ENCODE results near the gene RXRA.

The RXRA gene

DNA sequence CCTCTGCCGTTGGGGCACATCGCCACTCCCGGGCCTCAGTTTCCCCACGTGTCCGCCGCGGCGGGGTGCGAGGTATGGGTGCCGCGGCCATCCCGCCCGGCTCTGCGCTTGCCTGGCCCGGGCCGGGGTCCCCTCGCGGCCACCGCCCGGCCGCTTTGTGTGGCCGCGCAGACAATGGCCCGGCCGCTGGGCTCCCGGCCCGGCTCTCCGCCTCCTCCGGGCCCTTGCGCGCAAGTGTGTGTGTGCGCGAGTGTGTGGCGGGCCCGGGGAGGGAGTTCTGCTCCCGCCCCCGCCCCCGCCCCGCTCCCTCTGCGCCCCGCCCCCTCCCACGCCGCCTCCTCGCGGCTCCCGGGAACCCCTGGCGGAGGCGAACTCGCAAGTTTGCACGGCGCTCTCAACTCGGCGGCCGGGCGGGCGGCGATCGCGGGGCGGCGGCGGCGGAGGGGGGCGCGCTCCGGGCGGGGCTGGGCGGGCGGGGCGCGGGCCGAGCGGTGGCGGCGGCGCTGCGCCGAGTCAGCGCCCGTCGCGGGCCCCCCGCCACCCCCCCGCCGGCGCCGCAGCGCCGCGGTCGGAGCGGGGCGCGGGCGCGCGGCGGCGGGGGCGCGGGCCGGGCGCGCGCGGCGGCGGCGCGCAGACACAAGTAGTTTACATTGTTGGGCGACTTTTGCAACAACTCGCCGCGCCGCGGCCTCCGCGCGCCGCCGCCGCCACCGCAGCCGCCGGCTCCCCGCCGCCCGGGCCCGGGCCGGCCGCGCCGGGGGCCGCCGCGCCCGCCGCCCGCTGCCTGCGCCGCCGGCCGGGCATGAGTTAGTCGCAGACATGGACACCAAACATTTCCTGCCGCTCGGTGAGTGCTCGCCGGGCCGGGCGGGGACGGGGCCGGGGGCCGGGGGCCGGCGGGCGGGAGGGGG, at the start of gene RXRA:
TSS of gene RXRA (plus strand) at position 643 of the 911 bp plus-strand sequence. CDS start at position 820, 177 bp downstream.
- peak; percentile 81 for DNase-seq

DNA sequence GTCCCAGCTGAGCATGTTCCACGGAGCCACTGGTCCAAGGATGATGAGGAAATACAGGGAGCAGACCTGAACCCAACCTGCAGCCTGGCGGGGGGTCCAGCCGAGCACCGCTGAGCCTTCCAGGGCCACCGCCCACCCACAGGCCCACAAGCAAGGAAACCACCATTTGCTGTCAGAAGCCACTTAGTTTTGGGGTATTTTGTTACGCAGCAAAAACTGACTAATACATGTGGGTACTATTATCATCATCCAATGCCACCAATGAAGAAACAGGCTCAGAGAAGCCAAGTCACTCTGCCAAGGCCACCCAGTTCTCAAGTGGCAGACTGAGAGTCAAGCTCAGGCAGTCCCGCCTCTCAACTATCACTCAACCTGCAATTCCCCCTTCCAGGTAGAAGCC, 48.0 kb upstream of the RXRA start:
- no peak for DNase-seq

DNA sequence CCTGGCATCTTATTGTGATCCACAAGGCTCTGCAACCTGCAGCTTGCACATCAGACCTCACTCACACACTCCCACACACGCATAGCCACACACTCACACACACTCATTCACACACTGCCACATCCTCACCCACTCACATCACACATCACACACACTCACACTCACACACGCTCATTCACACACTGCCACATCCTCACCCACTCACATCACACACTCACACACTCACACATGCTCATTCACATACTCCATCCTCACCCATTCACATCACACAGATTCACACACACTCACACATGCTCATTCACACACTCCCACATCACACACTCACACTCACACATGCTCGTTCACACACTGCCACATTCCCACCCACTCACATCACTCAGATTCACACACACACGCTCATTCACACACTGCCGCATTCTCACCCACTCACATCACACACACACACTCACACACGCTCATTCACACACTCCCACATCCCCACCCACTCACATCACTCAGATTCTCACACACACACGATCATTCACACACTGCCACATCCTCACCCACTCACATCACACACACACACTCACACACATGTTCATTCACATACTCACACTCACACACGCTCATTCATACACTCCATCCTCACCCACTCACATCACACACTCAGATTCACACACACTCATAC, 47.1 kb upstream of the RXRA start:
- DNase-seq = no peak

DNA sequence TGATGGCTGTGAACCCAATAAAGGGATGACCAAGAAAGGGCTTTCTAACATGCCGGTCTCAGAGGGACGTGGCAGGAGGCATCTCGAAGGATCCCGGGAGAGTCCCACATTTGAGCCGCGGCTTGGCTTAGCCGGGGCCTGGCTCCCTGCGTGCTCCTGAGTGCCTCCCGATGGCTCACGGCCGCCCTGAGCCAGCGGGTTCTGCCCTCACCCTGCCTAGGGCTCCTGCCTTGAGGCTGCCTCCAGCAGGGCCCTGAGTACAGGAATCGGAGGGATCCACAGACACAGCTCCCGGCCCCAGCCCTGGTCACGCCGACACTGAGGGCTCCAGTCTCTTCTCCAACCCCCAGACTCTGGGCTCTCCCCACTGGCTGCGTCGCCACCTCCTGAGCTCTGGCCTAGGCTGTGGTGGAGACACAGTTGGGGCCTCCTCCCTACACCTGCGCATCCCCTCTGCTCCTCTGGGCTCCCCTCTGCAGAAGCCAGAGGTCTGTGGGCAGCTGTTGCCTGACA, 44.1 kb upstream of the RXRA start:
- no peak for DNase-seq

DNA sequence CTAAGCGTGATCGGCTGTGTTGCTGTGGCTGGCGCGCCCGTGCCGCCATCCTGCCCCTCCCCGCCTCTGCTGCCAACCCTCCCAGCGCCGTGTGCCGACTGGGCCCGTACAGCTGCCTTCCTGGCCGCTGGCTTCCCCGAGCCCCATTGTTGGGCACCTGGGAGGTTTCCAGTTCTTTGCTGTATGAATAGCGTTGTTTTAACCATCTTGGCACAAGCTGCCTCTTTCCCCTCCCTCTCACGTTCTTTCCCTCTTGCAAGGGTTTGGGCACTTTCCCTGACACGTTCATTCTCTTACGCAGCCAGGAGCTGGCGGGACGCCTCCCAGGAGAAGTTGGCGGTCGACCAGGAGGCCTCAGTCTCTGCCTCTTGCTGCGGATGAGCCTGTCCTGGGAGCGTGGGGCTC, 43.1 kb upstream of the RXRA start:
- no peak for DNase-seq

DNA sequence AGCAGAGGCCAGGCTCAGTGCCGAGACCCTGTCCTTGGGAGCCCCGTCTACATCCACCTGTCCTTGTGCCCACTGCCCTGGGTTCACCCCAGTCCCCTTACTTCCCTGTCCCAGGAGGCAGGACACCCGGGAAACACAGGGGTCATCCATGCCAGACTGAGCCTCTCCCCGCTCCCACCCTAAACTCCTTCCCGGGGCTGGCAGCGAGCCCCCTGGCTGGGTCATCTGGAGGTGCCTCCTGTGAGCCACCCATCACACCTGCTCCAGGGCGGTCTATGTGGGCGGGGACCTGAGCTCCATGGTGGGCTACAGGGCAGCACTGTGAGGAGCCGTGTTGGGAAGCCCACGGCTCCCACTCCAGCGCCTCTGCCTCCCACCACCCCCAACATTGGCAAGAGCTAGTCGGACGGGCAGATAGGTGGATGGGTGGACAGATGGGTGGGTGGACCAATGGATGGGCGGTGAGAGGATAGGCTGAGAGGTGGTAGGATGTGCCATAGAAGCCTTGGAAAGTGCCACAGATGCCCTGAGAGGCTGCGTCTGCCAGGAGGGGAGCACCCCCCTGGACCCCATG, 42.5 kb upstream of the RXRA start:
- DNase-seq = no peak

DNA sequence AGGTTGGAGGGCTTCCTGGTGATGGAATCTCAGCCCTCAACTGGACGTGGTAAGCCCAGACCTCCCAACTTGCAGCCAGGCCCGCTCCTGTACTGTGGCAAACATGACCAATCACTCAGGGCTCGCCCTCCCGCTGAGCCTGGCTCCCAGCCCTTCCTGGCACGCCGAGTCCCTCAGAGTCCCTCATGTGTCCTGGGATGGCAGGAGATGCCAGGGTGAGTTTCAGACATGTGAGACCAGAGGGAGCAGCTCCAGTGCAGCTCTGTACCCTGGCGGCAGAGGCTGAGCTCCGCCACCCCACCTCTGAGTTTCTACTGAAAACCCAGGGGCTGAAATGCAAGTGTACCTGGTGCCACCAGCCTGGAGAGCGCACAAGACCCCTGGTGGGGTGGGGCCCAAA, 42.0 kb upstream of the RXRA start:
- DNase-seq = no peak

DNA sequence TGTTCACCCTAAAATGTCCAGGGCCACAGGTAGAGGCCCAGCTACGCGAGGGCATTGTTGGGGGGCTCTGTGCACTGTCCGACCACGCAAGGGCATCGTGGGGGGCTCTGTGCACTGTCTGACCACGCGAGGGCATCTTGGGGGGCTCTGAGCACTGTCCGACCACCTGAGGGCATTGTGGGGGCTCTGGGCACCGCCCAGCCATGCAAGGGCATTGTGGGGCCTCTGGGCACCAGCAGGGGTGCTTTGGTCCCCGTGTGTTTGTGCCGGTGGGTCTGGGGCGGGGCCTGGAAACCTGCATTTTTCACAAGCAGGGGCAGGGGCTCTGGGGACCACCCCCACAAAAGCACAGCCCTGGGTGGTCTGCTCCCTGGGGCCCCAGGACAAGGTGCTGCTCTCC, 41.5 kb upstream of the RXRA start:
- DNase-seq = no peak

DNA sequence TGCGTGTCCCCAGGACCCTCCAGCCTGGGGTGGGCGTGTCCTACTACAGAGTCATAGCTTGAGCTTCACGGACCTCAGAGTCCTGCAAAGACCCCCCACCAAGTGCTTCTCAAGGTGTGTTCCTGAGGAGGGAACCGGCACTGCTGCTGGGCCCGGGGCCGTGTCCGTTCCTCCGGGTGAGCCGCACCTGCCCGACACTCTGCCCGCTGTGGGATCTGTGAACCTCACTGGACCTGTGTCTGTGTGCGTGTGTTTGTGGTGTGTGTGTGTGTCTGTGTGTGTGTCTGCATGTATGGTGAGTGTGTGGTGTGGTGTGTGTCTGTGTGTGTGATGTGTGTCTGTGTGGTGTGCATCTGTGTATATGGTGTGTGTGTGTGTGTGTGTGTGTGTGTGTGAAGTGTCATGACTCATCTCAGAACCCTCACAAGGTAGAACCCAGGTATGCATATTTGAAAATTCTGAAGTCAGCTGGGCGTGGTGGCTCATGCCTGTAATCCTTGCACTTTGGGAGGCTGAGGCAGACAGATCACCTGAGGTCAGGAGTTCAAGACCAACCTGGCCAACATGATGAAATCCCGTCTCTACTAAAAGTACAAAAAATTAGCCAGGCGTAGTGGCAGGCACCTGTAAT, 40.9 kb upstream of the RXRA start:
- no peak for DNase-seq

DNA sequence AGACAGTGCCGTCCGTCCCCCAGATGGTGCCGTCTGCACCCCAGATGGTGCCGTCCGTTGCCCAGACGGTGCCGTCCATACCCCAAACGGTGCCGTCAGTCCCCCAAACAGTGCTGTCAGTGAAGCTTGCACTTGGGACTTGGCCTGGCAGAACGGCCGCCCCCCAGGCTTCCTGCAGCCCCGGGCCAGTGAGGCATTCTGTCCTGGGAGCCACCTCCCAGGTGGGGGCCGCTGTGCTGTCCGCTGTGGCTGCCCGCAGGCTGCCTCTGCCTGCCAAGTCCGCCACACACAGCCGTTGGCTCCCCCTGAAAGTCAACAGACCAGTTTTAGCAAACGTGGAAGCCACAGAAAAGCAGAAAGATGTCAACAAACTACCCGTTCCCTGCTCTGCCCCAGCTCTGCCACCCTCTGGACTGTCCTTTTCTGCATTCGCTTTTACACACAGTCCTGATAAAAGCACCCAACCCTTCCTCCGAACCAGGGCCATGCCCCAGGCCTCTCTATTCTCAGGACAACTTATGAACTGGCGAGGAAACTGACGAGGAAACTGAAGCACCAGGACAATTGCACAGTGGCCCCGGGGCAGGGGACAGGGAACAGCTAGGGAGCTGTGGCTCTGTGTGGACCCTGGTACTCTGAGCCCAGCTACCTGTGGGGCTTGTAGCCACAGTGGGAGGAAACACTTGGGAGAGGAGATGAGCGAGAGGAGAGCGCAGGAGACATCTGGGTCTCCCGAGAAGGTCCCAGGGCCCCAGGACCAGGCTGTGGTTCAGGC, 39.6 kb upstream of the RXRA start:
- peak; percentile 47 for DNase-seq

DNA sequence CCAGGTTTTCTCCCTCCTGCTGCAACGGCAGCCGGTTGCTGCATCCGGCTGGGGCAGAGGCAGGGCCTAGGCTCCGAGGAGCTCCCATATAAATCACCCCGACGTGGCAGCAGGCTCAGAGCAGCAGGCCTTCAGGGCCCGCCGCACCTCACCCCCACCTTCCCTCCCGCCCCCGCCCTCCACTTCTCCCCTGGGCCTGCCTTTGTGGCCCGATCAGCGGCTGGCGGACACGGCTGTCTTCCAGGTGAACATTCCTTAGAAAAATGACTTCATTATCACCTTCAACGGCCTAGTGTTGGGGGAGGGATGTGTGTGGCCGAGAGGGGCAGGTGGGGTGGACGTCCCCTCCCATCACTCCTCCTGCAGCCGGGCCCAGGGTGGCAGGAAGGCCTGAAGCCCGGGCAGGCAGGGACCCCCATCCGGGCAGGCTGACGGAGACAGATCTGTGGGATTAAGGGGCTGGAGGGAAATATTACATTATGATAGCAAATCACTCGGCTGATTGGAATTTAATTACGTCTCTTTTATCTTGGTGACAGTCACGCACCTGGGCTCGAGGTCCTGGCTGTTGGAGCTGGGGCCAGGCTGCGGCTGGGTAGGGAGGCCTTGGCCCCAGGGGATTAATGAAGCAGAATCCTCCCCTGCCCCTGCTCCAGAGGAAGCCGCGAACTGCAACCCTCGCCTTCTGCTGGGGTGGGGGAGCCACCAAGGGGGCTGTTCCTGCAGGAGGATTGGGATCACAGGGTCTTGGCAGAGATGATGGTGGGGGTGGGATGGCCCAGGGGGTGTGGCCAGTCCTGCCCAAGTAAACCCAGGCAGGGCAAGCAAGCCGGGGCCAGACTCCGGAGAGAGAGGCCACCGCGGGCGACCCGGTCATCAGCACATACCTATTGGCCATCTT, 38.4 kb upstream of the RXRA start:
- no peak for DNase-seq

DNA sequence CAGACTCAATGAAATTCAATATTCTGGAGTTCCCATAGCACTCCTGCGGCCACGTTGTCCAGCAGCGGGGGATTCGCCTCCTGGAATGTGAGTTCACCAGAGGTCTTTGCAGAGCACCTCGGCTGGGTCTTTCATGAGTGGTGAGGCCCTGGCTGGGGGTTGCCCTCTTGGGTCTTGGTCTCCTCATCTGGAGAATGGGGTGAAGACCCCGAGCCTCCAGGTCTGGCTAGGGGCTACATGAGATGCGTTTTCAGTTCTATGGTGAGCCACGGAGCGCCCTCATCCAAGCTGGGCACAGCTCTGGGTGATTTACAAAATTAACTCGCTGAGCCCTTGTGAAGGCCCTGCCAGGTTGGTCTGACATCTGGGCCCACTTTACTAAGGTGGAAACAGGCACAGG, 37.5 kb upstream of the RXRA start:
- no peak for DNase-seq

DNA sequence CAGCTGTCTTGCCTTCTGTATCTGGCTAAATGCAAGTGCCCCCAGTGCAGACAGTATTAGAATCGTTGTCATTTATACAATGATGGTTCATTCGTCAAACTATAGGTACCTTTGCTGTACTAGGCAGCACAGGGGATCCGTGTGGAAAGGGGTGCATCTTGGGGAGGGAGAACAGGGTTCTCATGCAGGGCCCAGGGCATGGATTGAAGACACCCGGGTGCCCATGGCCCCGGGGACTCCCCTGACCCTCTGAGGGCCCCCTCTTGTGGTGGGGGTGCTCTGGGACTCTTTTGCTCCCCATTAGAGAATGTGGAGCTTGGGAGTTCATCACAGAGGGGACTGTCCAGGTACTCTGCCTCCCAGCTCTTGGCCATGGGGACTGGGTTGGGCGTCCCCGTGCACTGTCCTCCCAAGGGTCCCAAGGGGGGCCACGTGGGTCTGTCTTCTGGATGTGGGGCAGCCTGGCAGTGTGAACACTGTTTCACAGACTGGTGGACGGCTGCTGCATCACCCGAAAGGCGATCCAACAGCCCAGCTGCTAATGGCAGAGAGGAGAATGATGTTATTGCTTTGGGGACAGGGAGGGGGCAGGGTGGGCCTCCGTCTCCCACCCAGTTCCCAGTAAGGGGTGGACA, 36.9 kb upstream of the RXRA start:
- DNase-seq = no peak

DNA sequence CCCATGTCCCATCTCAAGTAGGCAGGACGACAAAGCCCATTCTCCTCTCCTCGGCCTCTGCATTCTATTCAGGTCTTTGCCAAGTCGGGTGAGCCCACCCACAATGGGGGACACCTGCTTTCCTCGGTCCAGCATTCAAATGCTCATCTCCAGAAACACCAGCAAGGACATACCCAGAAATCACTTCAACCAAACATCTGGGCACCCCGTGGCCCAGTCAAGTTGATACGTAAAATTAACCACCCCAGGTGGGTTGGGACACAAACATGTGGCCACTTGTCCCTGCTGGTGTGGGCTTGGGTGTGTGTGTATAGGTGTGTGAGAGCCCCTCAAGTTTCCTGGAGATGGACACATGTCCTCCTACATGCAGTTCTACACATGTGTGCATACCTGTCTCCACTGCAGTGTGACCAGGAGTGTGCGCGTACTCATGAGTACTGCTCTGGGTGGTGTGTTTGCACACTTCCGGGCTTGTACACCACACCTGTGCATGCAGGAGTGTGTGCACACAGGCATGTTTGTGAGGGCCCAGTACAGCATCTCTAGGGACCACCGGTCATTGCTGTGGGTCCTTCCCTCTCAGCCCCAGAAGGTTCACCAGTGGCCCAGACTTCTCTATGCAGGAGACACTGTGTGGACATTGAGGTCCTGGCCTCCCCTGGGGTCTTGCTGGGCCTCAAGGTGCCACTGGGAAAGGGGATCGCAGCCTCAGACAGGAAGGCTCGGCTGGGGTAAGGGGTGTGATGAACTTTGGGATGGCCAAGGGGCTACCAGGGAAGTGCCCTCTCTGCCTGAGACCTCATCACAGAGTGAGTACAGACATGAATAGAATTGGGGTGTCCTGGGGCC, 35.4 kb upstream of the RXRA start:
- no peak for DNase-seq

DNA sequence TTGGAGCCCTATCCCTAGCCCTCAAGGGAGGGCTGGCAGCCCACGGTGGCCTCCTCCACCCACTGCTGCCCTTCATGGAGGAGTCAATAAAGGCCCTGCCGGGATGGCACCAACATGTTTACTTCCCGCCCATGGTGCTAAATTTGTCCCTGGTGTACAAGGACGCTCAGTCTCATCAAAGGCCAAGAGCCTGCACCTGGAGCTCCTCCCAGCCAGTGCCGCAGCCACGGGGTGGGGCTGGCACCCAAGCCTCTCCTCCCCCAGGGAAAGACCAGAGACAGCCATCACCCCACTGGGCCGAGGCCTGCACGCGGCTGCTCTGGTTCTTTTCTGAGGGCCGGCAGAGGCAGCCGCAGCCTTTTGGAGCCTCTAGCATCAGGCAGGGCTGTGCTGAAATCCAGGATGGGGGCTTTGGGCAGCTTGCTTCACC, 34.8 kb upstream of the RXRA start:
- DNase-seq = no peak

DNA sequence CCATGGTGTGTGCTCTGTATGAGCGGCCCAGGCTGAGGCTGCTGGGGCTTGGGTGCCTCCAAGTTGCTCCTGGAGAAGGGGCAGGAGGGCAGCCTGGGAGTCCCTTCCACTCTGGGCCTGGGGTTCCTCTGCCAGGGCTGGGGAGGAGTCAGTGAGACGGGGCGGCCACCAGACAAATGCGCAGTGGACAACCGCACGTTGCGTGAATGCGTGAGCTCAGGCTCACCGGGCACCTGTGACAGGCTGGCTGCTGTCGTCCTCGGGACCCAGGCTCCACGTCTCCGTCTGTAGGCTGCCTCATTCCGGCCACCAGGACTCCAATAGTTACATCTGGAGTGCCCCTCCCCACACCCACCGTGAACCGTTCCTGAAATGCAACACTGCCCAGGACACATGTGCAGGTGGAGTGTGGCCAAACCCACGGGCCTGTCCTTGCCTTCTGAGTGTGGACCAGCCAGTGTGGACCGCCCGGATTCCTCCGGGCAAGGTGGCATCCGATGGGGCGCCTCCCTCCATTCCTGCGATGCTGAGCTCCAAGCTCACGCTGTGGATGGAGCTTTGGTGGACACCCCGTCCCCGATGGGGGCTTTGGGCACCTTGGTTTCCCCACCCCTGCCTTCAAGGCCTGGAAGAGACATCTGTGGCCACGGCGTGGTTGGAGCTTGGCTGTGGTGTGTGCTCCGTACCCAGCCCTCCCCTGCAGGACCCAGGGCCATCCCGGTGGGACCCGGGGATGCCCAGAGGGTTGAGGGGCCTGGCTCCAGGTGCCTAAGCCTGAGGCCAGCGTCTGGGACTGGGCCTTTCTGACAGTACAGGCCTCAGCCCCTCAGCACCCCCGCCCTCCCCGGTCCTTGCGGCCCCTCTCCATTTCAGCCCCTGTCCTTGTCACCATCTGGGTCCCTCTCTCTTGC, 34.0 kb upstream of the RXRA start:
- DNase-seq = no peak

DNA sequence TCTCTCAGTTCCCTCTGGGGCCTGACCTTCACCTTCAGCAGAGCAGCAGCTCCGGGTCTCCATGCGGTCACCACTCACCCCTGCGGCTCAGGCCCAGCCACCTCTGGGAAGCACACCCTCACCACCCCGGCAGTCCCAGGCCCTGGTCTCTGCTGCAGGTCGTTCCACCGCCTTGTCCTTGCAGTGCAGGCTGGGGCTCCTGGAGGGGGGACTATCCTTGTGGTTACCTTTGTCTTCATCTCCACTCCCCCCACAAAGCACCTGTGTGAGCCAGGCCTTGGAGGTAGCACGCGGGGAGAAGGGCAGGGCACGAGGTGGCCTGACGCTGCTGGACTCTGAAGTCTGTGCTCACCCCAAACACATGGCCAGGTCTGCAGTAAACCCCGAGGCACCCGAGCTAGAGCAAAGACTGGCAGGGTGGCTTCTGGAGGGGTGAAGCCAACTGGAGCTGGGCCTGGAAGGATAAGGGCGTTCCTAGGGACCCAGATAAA, 33.2 kb upstream of the RXRA start:
- DNase-seq = no peak

DNA sequence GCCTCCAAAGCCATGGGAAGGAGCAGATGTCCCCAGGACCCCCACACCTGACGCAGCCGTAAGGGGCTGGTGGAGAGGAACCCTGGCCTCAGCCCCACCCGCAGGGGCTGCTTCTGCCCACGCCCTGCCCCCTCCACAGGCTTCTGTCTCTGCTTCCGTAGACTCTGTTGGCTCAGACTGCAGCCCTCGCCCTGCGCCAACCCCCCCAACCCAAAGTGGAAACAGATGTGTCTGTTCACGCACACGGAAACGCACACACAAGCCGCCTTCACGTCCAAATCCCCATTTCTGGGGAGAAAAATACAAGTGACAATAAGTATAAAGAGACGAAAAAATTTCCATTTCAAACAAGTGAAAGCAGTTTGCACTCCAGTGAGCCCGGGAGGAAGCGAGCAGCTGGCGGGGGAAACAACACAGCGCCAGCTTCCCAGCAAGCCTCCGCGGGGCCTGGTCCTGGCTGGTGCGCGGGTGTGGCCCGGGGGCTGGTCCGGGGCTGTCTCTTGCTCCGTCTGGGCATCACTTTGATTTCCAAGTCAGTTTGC, 32.6 kb upstream of the RXRA start:
- no peak for DNase-seq

All from hematopoietic multipotent progenitor cell treated with erythropoietin and hydrocortisone succinate and interleukin-3 and kit ligand, for 6 days (in vitro differentiated cells).